PC-9 (cell line): ENCODE data around the gene OSBPL2. TPM values are rescaled to one million over a fixed set of nuclear protein-coding genes. Genes with fewer than 3 reads are reported as not detected.

Experiments
- BruUV-seq: library from RNA; stranded (reverse); fragments of 400-500 nt; replicated peaks from 2 replicates; lab custom pipeline; 2021; lab: Mats Ljungman, UMichigan
- CTCF ChIA-PET: fragments of 300-600 bp; sonication (Branson Sonifier 250); formaldehyde crosslinking; loops from one replicate; lab custom pipeline; 2022; ENCODE audit warnings: antibody characterized with exemption; lab: Charles Lee
- POLR2A ChIA-PET: fragments of 300-600 bp; sonication (Branson Sonifier 250); formaldehyde crosslinking; loops from one replicate; lab custom pipeline; 2022; ENCODE audit warnings: antibody characterized with exemption; ENCODE audit not compliant: unreplicated experiment; lab: Charles Lee
- DNase-seq, 2 experiments: peaks; one replicate each; pipeline versions ENCODE4 v3.0.0 to v3.0.0-alpha.2; 2015 to 2022; ENCODE audit warnings: mixed read lengths in 1 of 2
- H2AFZ ChIP-seq: fragments of 200-600 bp; sonication (generic); 2 replicates; pipeline ENCODE4 v1.8.1; 2017; ENCODE audit warnings: antibody characterized with exemption
- H3F3A ChIP-seq: fragments of 200-600 bp; sonication (generic); 2 replicates; pipeline ENCODE4 v1.8.1; 2017; ENCODE audit warnings: antibody characterized with exemption, mild to moderate bottlenecking, low read depth; ENCODE audit not compliant: insufficient read depth
- H3K27ac ChIP-seq: fragments of 200-600 bp; sonication (generic); 2 replicates; pipeline ENCODE4 v1.6.1; 2016; ENCODE audit warnings: mixed run types
- H3K27me3 ChIP-seq: fragments of 200-600 bp; sonication (generic); 2 replicates; pipeline ENCODE4 v1.6.1; 2016; ENCODE audit warnings: low read depth, mixed run types; ENCODE audit not compliant: insufficient read depth
- H3K36me3 ChIP-seq: fragments of 200-600 bp; sonication (generic); 2 replicates; pipeline ENCODE4 v1.6.1; 2016; ENCODE audit warnings: low read depth, mixed run types
- H3K4me1 ChIP-seq: fragments of 200-600 bp; sonication (generic); replicated peaks from 2 replicates; pipeline ENCODE4 v1.6.1; 2016; ENCODE audit warnings: mixed run types; ENCODE audit not compliant: insufficient read depth
- H3K4me2 ChIP-seq: fragments of 200-600 bp; sonication (generic); 2 replicates; pipeline ENCODE4 v1.6.1; 2017; ENCODE audit warnings: mixed run types
- H3K4me3 ChIP-seq: fragments of 200-600 bp; sonication (generic); 2 replicates; pipeline ENCODE4 v1.6.1; 2016; ENCODE audit warnings: mixed run types
- H3K79me2 ChIP-seq: fragments of 200-600 bp; sonication (generic); 2 replicates; pipeline ENCODE4 v1.6.1; 2017; ENCODE audit warnings: low read depth, mixed run types
- H3K9me2 ChIP-seq: fragments of 200-600 bp; sonication (generic); 2 replicates; pipeline ENCODE4 v1.8.1; 2017; ENCODE audit warnings: mild to moderate bottlenecking; ENCODE audit not compliant: insufficient read depth
- H3K9me3 ChIP-seq: fragments of 200-600 bp; sonication (generic); 2 replicates; pipeline ENCODE4 v1.8.1; 2016; ENCODE audit warnings: low read depth; ENCODE audit not compliant: insufficient read depth
- H4K20me1 ChIP-seq: fragments of 200-600 bp; sonication (generic); 2 replicates; pipeline ENCODE4 v1.8.1; 2017; ENCODE audit not compliant: insufficient read depth
- EZH2 ChIP-seq: fragments of 200-600 bp; sonication (generic); IDR thresholded peaks from 2 replicates; pipeline ENCODE4 v1.8.0; 2017; ENCODE audit warnings: antibody characterized with exemption, low read depth
- intact Hi-C: fragments of 100-400 bp; cut with micrococcal nuclease; formaldehyde crosslinking; loops from one replicate; pipeline ENCODE4 v1.10.0; 2022; ENCODE audit not compliant: unreplicated experiment
- total RNA-seq: library from RNA; stranded (reverse); gene quantifications from 2 replicates; pipeline ENCODE4 v1.2.3, GENCODE V29; 2021
- TF ChIP-seq, protein P1 (sequence below): fragments of 200-600 bp; sonication (generic); conservative IDR thresholded peaks from 2 replicates; pipeline ENCODE4 v1.6.1; 2017; ENCODE audit warnings: mixed run types, antibody characterized with exemption, mild to moderate bottlenecking, moderate library complexity

OSBPL2 gene
- total RNA-seq, 1 experiment from 2014 or later = 84.8 TPM

DNA sequence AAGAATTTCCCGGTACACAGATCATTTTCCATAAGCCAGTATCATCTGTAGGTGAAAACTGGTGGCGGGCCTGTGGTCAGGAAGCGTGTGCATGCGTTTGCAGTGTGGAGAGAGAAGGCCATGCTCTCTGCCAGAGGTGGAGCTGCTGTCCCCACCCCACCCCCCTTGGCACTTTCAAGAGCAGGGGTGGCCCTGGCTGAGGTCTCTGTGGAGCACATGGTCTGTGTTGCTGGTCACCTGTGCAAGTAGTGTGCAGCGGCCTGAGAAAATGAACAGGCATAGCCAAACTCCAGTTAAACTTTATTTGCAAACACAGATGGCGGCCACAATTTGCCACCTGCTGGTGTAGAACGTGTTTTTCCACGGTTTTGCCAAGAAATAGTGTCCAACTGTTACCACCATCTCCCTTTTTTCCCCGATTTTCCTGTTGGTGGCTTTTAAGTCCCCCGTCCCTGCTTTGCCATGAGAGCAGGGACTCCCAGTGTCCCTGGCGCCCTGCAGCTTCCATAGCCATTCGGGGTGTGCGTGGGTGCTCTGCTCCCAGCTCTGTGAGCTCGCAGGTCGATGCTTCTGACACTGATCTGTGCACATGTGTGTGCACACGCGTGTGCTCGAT is 66.9 kb downstream of the OSBPL2 start:
- no TSS peak for BruUV-seq
- H3F3A ChIP-seq = peaks cover 81% of the 10 kb centered on the region
- POLR2A ChIA-PET = interaction anchor here (0.5 to 0.8 kb wide), 4 partner anchors 45 to 361 kb away, joined by 4 to 5 read pairs (median 4); no protein-coding TSS in a partner anchor
- CTCF ChIA-PET = interaction anchor here (1.5 kb wide), 1 partner anchor 77 kb away, joined by 9 read pairs; no protein-coding TSS in a partner anchor
- no peaks in the 10 kb centered on the region for H3K27me3 ChIP-seq
- H4K20me1 ChIP-seq = peaks cover 68% of the 10 kb centered on the region
- H3K9me3 ChIP-seq = no peaks in the 10 kb centered on the region
- H3K4me1 ChIP-seq = peaks cover 20% of the 10 kb centered on the region
- peak; percentile 67 to 69 for DNase-seq
- intact Hi-C loops = no loop called here
- H3K4me3 ChIP-seq = peak overlapping the region; percentile 99; the same call in 1 of the 2 replicates
- peak overlapping the region; percentile 62; the same call in 1 of the 2 replicates for H3K27ac ChIP-seq
- TF ChIP-seq EZH2 = no peak
- TF ChIP-seq, protein P1, sequence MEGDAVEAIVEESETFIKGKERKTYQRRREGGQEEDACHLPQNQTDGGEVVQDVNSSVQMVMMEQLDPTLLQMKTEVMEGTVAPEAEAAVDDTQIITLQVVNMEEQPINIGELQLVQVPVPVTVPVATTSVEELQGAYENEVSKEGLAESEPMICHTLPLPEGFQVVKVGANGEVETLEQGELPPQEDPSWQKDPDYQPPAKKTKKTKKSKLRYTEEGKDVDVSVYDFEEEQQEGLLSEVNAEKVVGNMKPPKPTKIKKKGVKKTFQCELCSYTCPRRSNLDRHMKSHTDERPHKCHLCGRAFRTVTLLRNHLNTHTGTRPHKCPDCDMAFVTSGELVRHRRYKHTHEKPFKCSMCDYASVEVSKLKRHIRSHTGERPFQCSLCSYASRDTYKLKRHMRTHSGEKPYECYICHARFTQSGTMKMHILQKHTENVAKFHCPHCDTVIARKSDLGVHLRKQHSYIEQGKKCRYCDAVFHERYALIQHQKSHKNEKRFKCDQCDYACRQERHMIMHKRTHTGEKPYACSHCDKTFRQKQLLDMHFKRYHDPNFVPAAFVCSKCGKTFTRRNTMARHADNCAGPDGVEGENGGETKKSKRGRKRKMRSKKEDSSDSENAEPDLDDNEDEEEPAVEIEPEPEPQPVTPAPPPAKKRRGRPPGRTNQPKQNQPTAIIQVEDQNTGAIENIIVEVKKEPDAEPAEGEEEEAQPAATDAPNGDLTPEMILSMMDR = no peak
- no peaks in the 10 kb centered on the region for H3K9me2 ChIP-seq
- peak overlapping the region; percentile 99 for H3K4me2 ChIP-seq
- H3K79me2 ChIP-seq = peaks cover 55% of the 10 kb centered on the region
- H3K36me3 ChIP-seq = peaks cover 23% of the 10 kb centered on the region
- H2AFZ ChIP-seq = no peak overlapping the region

DNA sequence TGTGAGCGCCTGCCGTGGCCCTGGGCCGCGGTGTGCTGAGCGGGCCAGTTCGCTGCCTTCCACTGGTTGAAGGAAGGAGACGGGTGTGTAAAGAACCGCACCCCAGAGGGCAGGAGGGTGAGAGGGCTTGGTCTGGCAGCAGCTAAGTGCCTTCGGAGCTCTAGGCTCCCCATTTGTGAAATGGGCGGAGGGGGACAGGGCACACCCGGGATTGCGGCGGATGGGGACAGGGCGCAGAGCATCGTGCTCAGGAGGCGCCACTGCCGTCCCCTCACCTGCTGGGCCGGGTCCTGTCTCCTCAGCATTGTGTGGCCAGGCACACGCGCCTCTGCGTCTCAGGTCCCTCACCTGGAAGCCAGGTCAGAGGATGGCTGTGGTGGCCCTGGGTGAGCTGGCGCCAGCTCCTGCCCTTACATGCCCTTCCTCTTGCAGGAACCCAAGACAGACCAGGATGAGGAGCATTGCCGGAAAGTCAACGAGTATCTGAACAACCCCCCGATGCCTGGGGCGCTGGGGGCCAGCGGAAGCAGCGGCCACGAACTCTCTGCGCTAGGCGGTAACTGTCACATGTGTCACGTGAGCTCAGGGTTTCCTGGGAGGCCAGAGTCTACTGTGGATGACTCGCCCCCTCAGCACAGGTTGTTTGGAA is 67.6 kb downstream of the OSBPL2 start:
- Histone ChIP-seq H3K4me1 (peaks cover 20% of the 10 kb centered on the region), H3K27ac (peak overlapping the region; percentile 62; the same call in 1 of the 2 replicates), H4K20me1 (peaks cover 74% of the 10 kb centered on the region), H3K79me2 (peaks cover 55% of the 10 kb centered on the region), H2AFZ (no peak overlapping the region), H3K9me2 (no peaks in the 10 kb centered on the region), H3K36me3 (peaks cover 23% of the 10 kb centered on the region), H3K9me3 (no peaks in the 10 kb centered on the region), H3K4me2 (peak overlapping the region; percentile 99), H3K4me3 (peak overlapping the region; percentile 99; the same call in 1 of the 2 replicates), H3F3A (peaks cover 82% of the 10 kb centered on the region), H3K27me3 (no peaks in the 10 kb centered on the region)
- intact Hi-C loops = loop anchor here (1.0 kb wide), 1 partner anchor 44 kb away; no protein-coding TSS in a partner anchor
- no peak for TF ChIP-seq EZH2
- TF ChIP-seq, protein P1 = no peak
- peak; percentile 55 to 70 for DNase-seq
- ChIA-PET POLR2A (interaction anchor here (0.7 to 1.6 kb wide), 3 partner anchors 33 to 44 kb away, joined by 4 to 7 read pairs (median 5); no protein-coding TSS in a partner anchor), CTCF (interaction anchor here (1.5 kb wide), 1 partner anchor 77 kb away, joined by 9 read pairs; no protein-coding TSS in a partner anchor)
- no TSS peak for BruUV-seq

DNA sequence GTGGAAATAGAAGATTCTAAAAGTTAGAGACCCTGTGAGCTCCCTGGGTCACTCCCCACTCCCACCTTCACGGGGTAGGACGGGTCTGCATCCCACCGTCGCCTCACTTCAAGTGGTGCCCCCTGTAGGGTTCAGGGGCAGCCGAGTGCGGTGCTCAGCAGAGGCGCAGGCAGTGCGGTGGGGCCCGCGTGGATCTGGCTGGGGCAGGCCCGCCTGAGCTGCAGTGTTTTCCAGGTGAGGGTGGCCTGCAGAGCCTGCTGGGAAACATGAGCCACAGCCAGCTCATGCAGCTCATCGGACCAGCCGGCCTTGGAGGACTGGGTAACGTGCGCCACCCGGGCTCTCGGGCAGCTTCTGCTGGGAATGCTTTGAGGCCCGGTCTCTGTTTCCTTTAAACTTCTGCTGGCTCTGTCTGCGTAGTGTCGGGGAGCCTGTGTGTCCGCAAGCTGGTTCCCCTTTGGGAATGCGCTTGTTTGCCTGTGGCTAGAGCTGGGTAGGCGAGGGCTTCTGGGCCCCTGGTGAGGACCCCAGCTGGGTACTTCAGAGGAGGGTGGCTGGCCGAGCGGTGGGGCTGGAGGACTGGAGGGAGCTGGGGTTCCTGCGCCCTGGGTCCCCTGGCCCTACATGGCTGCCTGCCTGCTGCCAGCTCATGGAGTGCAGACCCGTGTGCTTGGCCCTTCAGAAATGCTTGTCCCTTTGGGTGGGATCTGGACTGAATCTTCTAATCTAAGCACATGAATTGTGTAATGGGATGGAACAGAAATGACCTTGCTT is 68.3 kb downstream of the OSBPL2 start:
- no peak overlapping the region for H3K4me3 ChIP-seq
- H3K27me3 ChIP-seq = no peaks in the 10 kb centered on the region
- ChIA-PET CTCF (interaction anchor here (0.6 to 1.5 kb wide), 2 partner anchors 38 to 76 kb away, joined by 4 to 9 read pairs; no protein-coding TSS in a partner anchor), POLR2A (interaction anchor here (0.7 to 1.6 kb wide), 2 partner anchors 33 to 43 kb away, joined by 4 to 7 read pairs; no protein-coding TSS in a partner anchor)
- H3K9me2 ChIP-seq = no peaks in the 10 kb centered on the region
- DNase-seq = no peak
- H4K20me1 ChIP-seq = peaks cover 80% of the 10 kb centered on the region
- peaks cover 55% of the 10 kb centered on the region for H3K79me2 ChIP-seq
- no peak for TF ChIP-seq EZH2
- TF ChIP-seq, protein P1 = no peak
- no peak overlapping the region for H2AFZ ChIP-seq
- no peaks in the 10 kb centered on the region for H3K9me3 ChIP-seq
- BruUV-seq = no TSS peak
- no peak overlapping the region for H3K27ac ChIP-seq
- peaks cover 82% of the 10 kb centered on the region for H3F3A ChIP-seq
- H3K4me1 ChIP-seq = peaks cover 20% of the 10 kb centered on the region
- peaks cover 23% of the 10 kb centered on the region for H3K36me3 ChIP-seq
- H3K4me2 ChIP-seq = peak overlapping the region; percentile 99; the same call in 1 of the 2 replicates
- intact Hi-C loops = loop anchor here (1.0 kb wide), 1 partner anchor 44 kb away; no protein-coding TSS in a partner anchor
